ENCODE measurements around the gene DGKE. TPM values are rescaled to one million over a fixed set of nuclear protein-coding genes. Genes with fewer than 3 reads are reported as not detected.

The DGKE gene
- total RNA-seq, 1 experiment from 2014 or later = 19.1 TPM

GRCh38 chr17:56903560-56903959 lies 69.6 kb downstream of the DGKE start:
- ChIA-PET CTCF (no interaction called here), POLR2A (interaction anchor here (0.8 kb wide), 1 partner anchor 10 kb away, joined by 3 read pairs; the partner anchor contains the start of gene TRIM25)
- H3K4me3 ChIP-seq (ENCODE audit: low read depth in 2 of 2, low read length in 2 of 2) = no peak overlapping the region
- H3K4me1 ChIP-seq (ENCODE audit: control insufficient read depth, insufficient read depth, low read length) = no peaks in the 10 kb centered on the region
- DNase-seq (ENCODE audit: low read depth, low spot score) (no peak), ATAC-seq (no peak)
- in situ Hi-C loops (cut with HindIII; ENCODE audit: low pct_unique_long_range_greater_than_20kb, low sequenced_read_pairs) = no loop called here
- no peak overlapping the region for H3K27ac ChIP-seq (ENCODE audit: low read length)
- peaks cover 33% of the 10 kb centered on the region for H3K36me3 ChIP-seq (ENCODE audit: control insufficient read depth, insufficient read depth, low read length)
- H3K9me3 ChIP-seq (ENCODE audit: control insufficient read depth, insufficient read depth, low read depth, low read length) = no peaks in the 10 kb centered on the region
- intact Hi-C loops (cut with micrococcal nuclease; ENCODE audit: unreplicated experiment) = no loop called here
- BruUV-seq (replicated peaks) = no TSS peak
- TF ChIP-seq SIN3A (IDR thresholded peaks at IDR 0.05; ENCODE audit: borderline replicate concordance, insufficient read depth, low read depth, low read length) (no peak), POLR2AphosphoS5 (IDR thresholded peaks at IDR 0.05; ENCODE audit: low read depth, low read length) (no peak), CTCF (IDR thresholded peaks at IDR 0.05) (no peak), REST (IDR thresholded peaks at IDR 0.05; ENCODE audit: insufficient read depth in 1 of 2, low read depth in 2 of 2, low read length in 1 of 2) (no peak), TCF7L2 (IDR thresholded peaks at IDR 0.05; ENCODE audit: low read depth, low read length) (no peak)
- no peaks in the 10 kb centered on the region for H3K27me3 ChIP-seq (ENCODE audit: control insufficient read depth, insufficient read depth, low read length)

- BruUV-seq (replicated peaks) = no TSS peak
- Histone ChIP-seq H3K27me3 (ENCODE audit: control insufficient read depth, insufficient read depth, low read length) (no peaks in the 10 kb centered on the region), H3K9me3 (ENCODE audit: control insufficient read depth, insufficient read depth, low read depth, low read length) (no peaks in the 10 kb centered on the region), H3K4me3 (ENCODE audit: low read depth in 2 of 2, low read length in 2 of 2) (no peak overlapping the region), H3K4me1 (ENCODE audit: control insufficient read depth, insufficient read depth, low read length) (peaks cover 10% of the 10 kb centered on the region), H3K27ac (ENCODE audit: low read length) (no peak overlapping the region), H3K36me3 (ENCODE audit: control insufficient read depth, insufficient read depth, low read length) (peaks cover 31% of the 10 kb centered on the region)
- intact Hi-C loops (cut with micrococcal nuclease; ENCODE audit: unreplicated experiment) = loop anchor here (5.0 kb wide), 1 partner anchor 34 kb away; no protein-coding TSS in a partner anchor
- ATAC-seq = no peak
- ChIA-PET CTCF (no interaction called here), POLR2A (no interaction called here)
- TF ChIP-seq REST (IDR thresholded peaks at IDR 0.05; ENCODE audit: insufficient read depth in 1 of 2, low read depth in 2 of 2, low read length in 1 of 2) (no peak), SIN3A (IDR thresholded peaks at IDR 0.05; ENCODE audit: borderline replicate concordance, insufficient read depth, low read depth, low read length) (no peak), CTCF (IDR thresholded peaks at IDR 0.05) (no peak), TCF7L2 (IDR thresholded peaks at IDR 0.05; ENCODE audit: low read depth, low read length) (no peak), POLR2AphosphoS5 (IDR thresholded peaks at IDR 0.05; ENCODE audit: low read depth, low read length) (no peak)
- in situ Hi-C loops (cut with HindIII; ENCODE audit: low pct_unique_long_range_greater_than_20kb, low sequenced_read_pairs) = no loop called here
- no peak for DNase-seq (ENCODE audit: low read depth, low spot score)
These were observed 74.1 kb downstream of the DGKE start for GRCh38 chr17:56908001-56908542.
